Measurements from ENCODE around the gene RAB11A. TPM values are rescaled to one million over a fixed set of nuclear protein-coding genes. Genes with fewer than 3 reads are reported as not detected.

RAB11A gene
- total and polyA plus RNA-seq, 2 experiments from 2014 or later = 163 to 259 TPM

- Histone ChIP-seq H3K36me3 (no peaks in the 10 kb centered on the region), H3K27ac (no peak overlapping the region), H3K4me3 (no peak overlapping the region), H3K27me3 (no peaks in the 10 kb centered on the region), H3K4me1 (ENCODE audit: low read depth) (no peaks in the 10 kb centered on the region), H3K9me3 (ENCODE audit: low read depth) (no peaks in the 10 kb centered on the region)
- no peak for TF ChIP-seq CTCF (IDR thresholded peaks at IDR 0.05; ENCODE audit: low read depth, low read length)
- DNase-seq (ENCODE audit: low read depth in 1 of 2, low spot score in 1 of 2) = no peak
These were observed 52.5 kb downstream of the RAB11A start for GRCh38 chr15:65921780-65922179.

- DNase-seq (ENCODE audit: low read depth in 1 of 2, low spot score in 1 of 2) = no peak
These were observed 53.3 kb downstream of the RAB11A start for GRCh38 chr15:65922621-65923020.

GRCh38 chr15:65923264-65923663 is 54.0 kb downstream of the RAB11A start:
- Histone ChIP-seq H3K9me3 (ENCODE audit: low read depth) (no peaks in the 10 kb centered on the region), H3K27ac (no peak overlapping the region), H3K4me3 (no peak overlapping the region), H3K36me3 (no peaks in the 10 kb centered on the region), H3K27me3 (no peaks in the 10 kb centered on the region), H3K4me1 (ENCODE audit: low read depth) (no peaks in the 10 kb centered on the region)
- TF ChIP-seq CTCF (IDR thresholded peaks at IDR 0.05; ENCODE audit: low read depth, low read length) = no peak
- no peak for DNase-seq (ENCODE audit: low read depth in 1 of 2, low spot score in 1 of 2)

More at GRCh38 chr15:65922621-65923020, 53.3 kb downstream of the RAB11A start:
- Histone ChIP-seq H3K9me3 (ENCODE audit: low read depth) (no peaks in the 10 kb centered on the region), H3K4me3 (no peak overlapping the region), H3K27me3 (no peaks in the 10 kb centered on the region), H3K4me1 (ENCODE audit: low read depth) (no peaks in the 10 kb centered on the region), H3K36me3 (no peaks in the 10 kb centered on the region), H3K27ac (no peak overlapping the region)
- no peak for TF ChIP-seq CTCF (IDR thresholded peaks at IDR 0.05; ENCODE audit: low read depth, low read length)

- no peaks in the 10 kb centered on the region for H3K27me3 ChIP-seq
- no peaks in the 10 kb centered on the region for H3K9me3 ChIP-seq (ENCODE audit: low read depth)
- no peaks in the 10 kb centered on the region for H3K36me3 ChIP-seq
- TF ChIP-seq CTCF (IDR thresholded peaks at IDR 0.05; ENCODE audit: low read depth, low read length) = no peak
- no peak overlapping the region for H3K27ac ChIP-seq
- no peak overlapping the region for H3K4me3 ChIP-seq
- DNase-seq (ENCODE audit: low read depth in 1 of 2, low spot score in 1 of 2) = no peak
- no peaks in the 10 kb centered on the region for H3K4me1 ChIP-seq (ENCODE audit: low read depth)
These were observed 54.7 kb downstream of the RAB11A start for GRCh38 chr15:65924004-65924403.

GRCh38 chr15:65925338-65925737 is 56.0 kb downstream of the RAB11A start:
- TF ChIP-seq CTCF (IDR thresholded peaks at IDR 0.05; ENCODE audit: low read depth, low read length) = no peak
- Histone ChIP-seq H3K36me3 (no peaks in the 10 kb centered on the region), H3K27me3 (no peaks in the 10 kb centered on the region), H3K9me3 (ENCODE audit: low read depth) (no peaks in the 10 kb centered on the region), H3K27ac (no peak overlapping the region), H3K4me3 (no peak overlapping the region), H3K4me1 (ENCODE audit: low read depth) (no peaks in the 10 kb centered on the region)
- no peak for DNase-seq (ENCODE audit: low read depth in 1 of 2, low spot score in 1 of 2)

- Histone ChIP-seq H3K36me3 (no peaks in the 10 kb centered on the region), H3K9me3 (ENCODE audit: low read depth) (no peaks in the 10 kb centered on the region), H3K4me3 (no peak overlapping the region), H3K27me3 (no peaks in the 10 kb centered on the region), H3K27ac (no peak overlapping the region), H3K4me1 (ENCODE audit: low read depth) (no peaks in the 10 kb centered on the region)
- no peak for DNase-seq (ENCODE audit: low read depth in 1 of 2, low spot score in 1 of 2)
- no peak for TF ChIP-seq CTCF (IDR thresholded peaks at IDR 0.05; ENCODE audit: low read depth, low read length)
These were observed 57.2 kb downstream of the RAB11A start for GRCh38 chr15:65926459-65926858.
